GM21717 (cell line): Measurements from ENCODE around the gene TUBG1.
"Not testable (repeated sequence)": the region's sequence is repeated elsewhere in the genome, so short reads cannot be mapped to it uniquely, and the experiment has no call there.

ENCODE experiments used
- ATAC-seq: cut with Tn5 transposase; IDR thresholded peaks from one replicate; pipeline ENCODE4 v1.9.1; 2021; ENCODE audit warnings: mild to moderate bottlenecking, moderate library complexity; ENCODE audit not compliant: unreplicated experiment

TUBG1 gene

DNA sequence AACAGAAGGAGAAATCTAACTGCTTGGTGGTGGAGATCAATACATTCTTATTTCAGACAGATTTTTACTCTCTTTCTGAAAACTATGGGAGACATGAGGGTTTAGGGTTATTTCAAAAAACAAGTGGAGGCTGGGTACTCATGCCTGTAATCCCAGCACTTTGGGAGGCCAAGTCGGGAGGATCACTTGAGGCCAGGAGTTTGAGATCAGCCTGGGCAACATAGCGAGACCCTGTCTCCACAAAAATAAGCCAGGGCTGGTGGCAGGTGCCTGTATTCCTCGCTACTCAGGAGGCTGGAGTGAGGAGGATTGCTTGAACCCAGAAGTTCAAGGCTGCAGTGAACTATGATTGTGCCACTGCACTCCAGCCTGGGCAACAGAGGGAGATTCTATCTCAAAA, 12.5 kb downstream of the TUBG1 start:
- not testable (repeated sequence) for ATAC-seq

DNA sequence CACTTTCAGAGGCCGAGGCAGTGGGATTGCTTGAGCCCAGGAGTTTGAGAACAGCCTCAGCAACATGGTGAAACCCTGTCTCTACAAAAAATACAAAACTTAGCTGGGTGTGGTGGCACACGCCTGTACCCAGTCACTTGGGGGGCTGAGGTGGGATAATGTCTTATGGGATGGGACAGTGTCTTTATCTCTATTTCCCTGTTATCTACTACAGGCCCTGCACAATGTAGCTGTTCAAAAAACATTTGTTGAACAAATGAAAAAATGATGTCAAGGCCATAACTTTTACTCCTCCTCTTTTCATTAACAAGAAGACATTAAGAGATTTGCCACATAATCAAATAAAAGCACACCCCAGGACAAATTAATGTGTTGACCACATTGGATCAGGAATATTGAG, 13.8 kb downstream of the TUBG1 start:
- no peak for ATAC-seq

DNA sequence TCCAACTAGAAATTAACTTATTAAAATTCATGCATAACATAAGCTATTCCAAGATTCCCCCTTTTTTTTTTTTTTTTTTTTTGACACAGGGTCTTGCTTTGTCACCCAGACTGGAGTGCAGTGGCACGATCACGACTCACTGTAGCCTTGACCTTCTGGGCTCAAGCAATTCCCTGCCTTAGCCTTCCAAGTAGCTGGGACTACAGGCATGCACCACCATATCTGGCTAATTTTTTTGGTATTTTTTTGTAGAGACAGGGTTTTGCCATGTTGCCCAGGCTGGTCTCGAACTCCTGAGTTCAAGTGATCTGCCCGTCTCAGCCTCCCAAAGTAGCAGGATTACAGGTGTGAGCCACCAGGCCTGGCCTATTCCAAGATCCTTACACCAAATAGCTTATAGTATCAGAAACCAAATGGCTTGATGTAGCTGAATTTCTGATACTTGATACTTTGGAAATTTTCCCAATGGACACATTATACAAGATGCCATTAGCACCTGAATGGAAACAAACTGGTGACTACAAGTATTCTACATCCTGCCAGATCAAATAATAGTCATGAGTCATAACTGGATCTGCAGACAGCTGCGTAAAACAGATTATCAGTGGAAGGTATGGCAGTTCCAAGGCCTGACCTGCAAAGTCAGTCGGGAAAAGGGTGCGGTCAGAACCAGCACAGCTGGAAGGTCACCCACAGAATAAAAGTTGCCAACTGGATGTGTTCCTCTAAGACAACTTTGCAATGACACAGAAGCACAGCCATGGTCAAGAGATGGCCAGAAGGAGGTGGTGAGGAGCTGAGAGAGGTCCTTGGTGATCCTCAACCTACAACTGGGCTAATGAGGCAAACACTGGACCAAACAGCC, 14.5 kb downstream of the TUBG1 start:
- no peak for ATAC-seq

- not testable (repeated sequence) for ATAC-seq
Measured at GRCh38 chr17:42627032-42627764, 17.7 kb downstream of the TUBG1 start.

DNA sequence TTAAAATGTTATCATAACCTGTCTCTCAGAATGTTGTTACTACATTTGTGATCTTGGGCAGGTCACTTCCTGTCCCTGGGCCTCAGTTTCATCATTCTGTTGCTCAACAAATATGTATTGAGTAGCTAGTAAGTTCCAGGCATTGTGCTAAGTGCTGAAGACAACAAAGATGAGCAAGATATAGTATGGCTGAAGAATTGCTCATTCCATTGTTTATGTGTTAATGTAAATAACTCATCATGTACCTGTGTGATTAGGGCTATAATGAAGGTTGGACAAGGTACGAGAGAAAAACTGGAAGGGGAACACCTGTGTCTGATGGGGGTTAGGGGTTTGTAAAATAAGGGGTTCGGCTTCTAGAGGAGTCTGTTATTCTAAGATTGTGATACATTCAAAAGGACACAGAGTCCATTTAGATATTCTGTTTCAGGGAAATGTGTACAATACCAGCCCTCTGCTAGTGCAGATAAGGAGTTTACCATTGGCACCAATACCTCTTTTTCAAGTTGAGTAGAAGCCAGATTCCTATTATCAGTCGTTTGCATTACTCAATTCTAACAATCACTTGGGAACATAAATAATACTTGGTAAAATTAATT, 20.0 kb downstream of the TUBG1 start:
- no peak for ATAC-seq

GRCh38 chr17:42632949-42633444, 23.5 kb downstream of the TUBG1 start:
- no peak for ATAC-seq

DNA sequence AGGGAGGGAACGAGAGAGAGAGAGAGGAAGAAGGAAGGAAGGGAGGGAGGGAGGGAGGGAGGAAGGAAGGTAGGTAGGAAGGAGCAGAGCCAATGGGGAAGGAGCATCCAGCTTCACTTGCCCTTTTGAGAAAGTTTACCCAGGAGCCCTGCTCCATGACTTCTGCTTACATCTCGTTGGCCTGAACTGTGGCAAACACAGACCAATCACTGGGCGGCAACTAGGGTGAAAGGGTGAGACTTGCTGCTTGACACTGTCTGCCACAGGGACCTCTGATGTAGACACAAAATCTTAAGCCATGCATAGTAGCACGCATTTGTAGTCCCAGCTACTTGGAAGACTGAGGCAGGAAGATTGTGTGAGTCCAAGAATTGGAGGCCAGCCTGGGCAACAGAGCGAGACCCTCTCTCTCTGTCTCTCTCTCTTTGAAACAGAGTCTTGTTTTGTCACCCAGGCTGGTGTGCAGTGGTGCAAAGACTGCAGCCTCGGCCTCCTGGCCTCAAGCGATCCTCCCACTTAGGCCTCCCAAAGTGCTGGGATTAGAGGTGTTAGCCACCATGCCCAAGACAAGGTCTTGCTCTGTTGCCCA, 30.1 kb downstream of the TUBG1 start:
- no peak for ATAC-seq

GRCh38 chr17:42640121-42640520, 30.6 kb downstream of the TUBG1 start:
- no peak for ATAC-seq

- ATAC-seq: no peak
Measured at GRCh38 chr17:42642336-42642735, 32.9 kb downstream of the TUBG1 start.

DNA sequence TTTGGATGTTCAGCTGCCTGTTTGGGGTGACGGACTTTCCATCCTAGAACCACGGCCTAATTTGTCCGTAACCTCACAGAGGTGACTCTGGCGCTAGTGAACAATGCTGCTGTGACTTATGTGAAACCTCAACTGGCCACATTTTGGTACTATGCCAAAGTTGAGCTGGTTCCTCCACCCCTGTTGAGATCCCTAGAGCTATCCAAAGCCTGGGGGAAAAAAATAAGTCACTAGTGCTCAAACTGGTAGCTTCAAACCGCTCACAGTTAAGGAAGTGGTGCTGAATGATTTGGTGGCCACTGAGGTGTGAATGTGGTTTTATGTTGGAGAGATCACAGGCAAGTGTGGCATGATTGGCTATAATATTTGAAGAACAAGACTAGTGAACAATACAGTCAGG, 38.3 kb downstream of the TUBG1 start:
- no peak for ATAC-seq

- no peak for ATAC-seq
Measured at GRCh38 chr17:42651392-42651791, 41.9 kb downstream of the TUBG1 start.

DNA sequence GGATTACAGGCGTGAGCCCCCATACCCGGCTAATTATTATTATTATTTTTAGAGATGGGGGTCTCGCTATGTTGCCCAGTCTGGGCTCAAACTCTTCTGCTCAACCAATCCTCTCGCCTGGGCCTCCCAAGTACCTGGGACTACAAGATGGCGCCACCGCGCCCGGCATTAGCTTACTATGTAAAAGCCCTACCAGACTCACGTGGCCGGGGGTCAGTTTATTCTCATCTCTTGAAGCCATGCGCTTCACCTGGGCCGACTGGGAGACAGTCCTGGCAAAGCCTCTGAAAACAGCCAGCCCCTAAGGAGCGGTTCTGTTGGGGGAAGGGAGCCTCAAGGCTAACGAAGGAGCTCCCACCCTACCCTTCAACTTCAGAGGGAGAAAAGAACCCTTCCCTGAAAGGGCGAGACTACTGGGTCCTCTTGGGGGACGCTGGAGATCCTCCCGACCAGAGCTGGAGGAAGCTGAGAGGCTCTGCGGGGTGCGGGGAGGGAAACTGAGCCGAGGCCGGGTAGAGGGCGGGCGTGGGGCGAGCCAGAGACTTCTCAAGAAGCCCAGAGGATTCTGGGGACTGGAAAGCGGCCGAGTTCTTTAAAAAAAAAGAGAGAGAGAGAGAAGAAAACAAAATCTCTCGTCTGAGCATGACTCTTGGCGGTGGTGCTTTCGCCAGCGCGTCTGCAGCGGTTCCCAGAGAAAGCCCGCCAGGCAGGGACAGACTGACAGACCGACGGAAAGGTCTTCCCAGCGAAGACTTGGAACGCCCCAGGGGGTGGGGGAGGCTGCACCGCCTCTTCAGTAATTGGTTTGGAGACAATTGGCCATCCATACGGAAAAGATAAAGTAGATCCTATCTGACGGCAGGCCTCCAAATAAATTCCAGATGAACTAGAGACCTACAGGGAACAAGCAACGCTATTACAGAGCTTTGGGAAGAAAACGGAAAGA, 44.0 kb downstream of the TUBG1 start:
- ATAC-seq: no peak

- ATAC-seq: no peak
Measured at GRCh38 chr17:42655528-42655927, 46.0 kb downstream of the TUBG1 start.

- no peak for ATAC-seq
Measured at GRCh38 chr17:42657824-42658588, 48.5 kb downstream of the TUBG1 start.

DNA sequence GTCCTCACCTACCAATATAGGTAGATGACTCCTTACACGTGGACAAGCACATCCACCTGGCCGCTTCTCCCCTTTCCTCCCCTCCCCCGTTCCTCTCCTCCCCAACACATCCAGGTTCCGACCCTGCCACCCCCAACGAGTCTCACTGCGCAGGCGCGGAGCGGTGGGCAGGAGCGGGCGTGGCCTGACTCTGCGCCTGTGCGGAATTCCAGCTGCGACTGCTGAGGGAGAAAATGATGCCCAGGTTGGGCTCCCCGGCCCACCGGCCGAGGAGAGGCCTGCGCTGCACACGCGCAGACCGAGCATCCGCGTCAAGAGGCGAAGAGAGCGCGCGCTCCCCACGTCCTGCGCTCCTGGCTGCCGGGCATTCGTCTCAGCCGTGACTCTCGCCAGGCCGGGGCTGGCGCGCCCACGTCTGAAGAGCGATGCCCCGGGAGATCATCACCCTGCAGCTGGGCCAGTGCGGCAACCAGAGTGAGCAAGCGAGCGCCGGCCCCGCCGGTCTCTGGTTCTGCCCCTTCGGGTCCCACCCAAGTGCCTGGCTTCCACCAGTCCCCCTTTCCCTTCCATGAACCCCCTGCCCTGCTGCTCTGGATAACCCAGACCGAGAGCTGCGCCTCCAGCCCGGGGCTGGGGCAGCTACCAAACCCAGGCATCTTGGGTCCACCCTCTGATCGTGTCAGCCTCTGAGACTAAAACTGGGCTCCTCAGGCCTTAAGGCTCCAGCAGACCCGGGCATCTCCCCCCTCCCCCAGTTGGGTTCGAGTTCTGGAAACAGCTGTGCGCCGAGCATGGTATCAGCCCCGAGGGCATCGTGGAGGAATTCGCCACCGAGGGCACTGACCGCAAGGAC, 49.8 kb downstream of the TUBG1 start, which contains the start of gene TUBG2:
TUBG2 (plus strand) TSS at position 206 of the 853 bp plus-strand sequence; CDS start at position 426, 220 bp downstream.
- no peak for ATAC-seq

GRCh38 chr17:42659932-42660274, 50.4 kb downstream of the TUBG1 start:
- not testable (repeated sequence) for ATAC-seq

DNA sequence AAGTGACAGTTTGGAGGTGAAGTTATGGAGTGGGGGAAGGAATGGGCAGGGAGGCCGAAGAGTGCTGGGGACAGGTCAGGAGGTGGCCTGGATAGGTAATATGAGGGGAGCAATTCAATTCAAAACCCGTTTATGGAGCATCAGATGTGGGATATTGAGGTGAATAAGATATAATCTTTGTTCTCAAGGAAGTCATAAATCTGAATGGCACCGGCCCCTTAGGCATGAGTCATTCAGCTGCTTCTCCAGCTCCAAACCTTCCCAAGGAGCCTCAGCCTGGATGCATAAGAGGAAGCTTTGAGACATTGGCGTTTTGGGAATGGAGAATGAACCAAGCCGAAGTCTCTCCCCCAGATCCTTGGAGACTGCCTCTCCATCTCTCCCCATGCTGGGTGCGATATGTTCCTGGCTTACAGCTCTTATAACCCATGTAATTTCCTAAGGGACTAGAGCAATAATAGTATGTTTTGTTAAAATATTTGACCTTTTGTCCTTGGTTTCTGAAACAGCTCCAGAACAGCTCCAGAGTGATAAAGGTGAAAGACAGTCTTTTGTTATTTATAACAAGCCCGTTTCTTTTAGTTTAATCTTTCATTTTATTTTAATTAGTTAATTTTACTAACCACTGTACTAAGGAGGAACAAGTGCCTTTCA, 51.3 kb downstream of the TUBG1 start:
- ATAC-seq: no peak
